ENCODE measurements around the gene HBP1. TPM values are rescaled to one million over a fixed set of nuclear protein-coding genes. Genes with fewer than 3 reads are reported as not detected.

Gene HBP1
- 100 to 1,000 TPM in 2 of 4 donors, 10 to 100 TPM in 2; 92.2 to 153 (median 114) TPM for total RNA-seq

GRCh38 chr7:107168233-107169119, at the start of gene HBP1:
Gene HBP1, plus strand, starts transcription at chr7:107169003. Its CDS starts 10,891 bp downstream, at chr7:107179894.
- no peak for TF ChIP-seq CTCF (IDR thresholded peaks at IDR 0.05)
- ATAC-seq (ENCODE audit: low FRiP score) (peak; percentile 93), DNase-seq (ENCODE audit: low spot score) (peak; percentile 93)

- ATAC-seq (ENCODE audit: low FRiP score) (no peak), DNase-seq (ENCODE audit: low spot score) (no peak)
- TF ChIP-seq CTCF (IDR thresholded peaks at IDR 0.05): no peak
Measured at GRCh38 chr7:107119376-107120105, 49.3 kb upstream of the HBP1 start.

- DNase-seq (ENCODE audit: low spot score) (no peak), ATAC-seq (ENCODE audit: low FRiP score) (no peak)
- no peak for TF ChIP-seq CTCF (IDR thresholded peaks at IDR 0.05)
Measured at GRCh38 chr7:107122486-107122911, 46.3 kb upstream of the HBP1 start.

GRCh38 chr7:107123392-107123791, 45.4 kb upstream of the HBP1 start:
- TF ChIP-seq CTCF (IDR thresholded peaks at IDR 0.05): no peak
- DNase-seq (ENCODE audit: low spot score): no peak
- ATAC-seq (ENCODE audit: low FRiP score): no peak

GRCh38 chr7:107125475-107125874, 43.3 kb upstream of the HBP1 start:
- no peak for TF ChIP-seq CTCF (IDR thresholded peaks at IDR 0.05)
- ATAC-seq (ENCODE audit: low FRiP score): no peak
- DNase-seq (ENCODE audit: low spot score): no peak

- ATAC-seq (ENCODE audit: low FRiP score) (no peak), DNase-seq (ENCODE audit: low spot score) (no peak)
- no peak for TF ChIP-seq CTCF (IDR thresholded peaks at IDR 0.05)
Measured at GRCh38 chr7:107128217-107128616, 40.6 kb upstream of the HBP1 start.

Measured in omental fat pad (tissue), 4 donors.